Choroid plexus epithelial cell (primary cell): ENCODE results near the gene CEPT1.
A peak's percentile ranks its signal among the peaks of the same experiment; 100 is the strongest.

ENCODE experiments used
- DNase-seq: peaks from one replicate; pipeline ENCODE4 v3.0.0-alpha.2; 2010; ENCODE audit warnings: low read depth
- H3K4me3 ChIP-seq: 2 replicates; pipeline ENCODE4 v1.5.1; 2011; ENCODE audit warnings: low read depth, mild to moderate bottlenecking, control low read depth, low read length, moderate library complexity
- TF ChIP-seq, protein P1 (sequence below): conservative IDR thresholded peaks from 2 replicates; pipeline ENCODE4 v1.5.1; 2011; ENCODE audit warnings: low read depth, mild to moderate bottlenecking, control low read depth, inconsistent platforms, low read length, moderate library complexity

The CEPT1 gene

GRCh38 chr1:111176678-111177077 is 36.7 kb downstream of the CEPT1 start:
- DNase-seq, result no peak
- H3K4me3 ChIP-seq, result no peak overlapping the region
- TF ChIP-seq, protein P1, sequence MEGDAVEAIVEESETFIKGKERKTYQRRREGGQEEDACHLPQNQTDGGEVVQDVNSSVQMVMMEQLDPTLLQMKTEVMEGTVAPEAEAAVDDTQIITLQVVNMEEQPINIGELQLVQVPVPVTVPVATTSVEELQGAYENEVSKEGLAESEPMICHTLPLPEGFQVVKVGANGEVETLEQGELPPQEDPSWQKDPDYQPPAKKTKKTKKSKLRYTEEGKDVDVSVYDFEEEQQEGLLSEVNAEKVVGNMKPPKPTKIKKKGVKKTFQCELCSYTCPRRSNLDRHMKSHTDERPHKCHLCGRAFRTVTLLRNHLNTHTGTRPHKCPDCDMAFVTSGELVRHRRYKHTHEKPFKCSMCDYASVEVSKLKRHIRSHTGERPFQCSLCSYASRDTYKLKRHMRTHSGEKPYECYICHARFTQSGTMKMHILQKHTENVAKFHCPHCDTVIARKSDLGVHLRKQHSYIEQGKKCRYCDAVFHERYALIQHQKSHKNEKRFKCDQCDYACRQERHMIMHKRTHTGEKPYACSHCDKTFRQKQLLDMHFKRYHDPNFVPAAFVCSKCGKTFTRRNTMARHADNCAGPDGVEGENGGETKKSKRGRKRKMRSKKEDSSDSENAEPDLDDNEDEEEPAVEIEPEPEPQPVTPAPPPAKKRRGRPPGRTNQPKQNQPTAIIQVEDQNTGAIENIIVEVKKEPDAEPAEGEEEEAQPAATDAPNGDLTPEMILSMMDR, result no peak

DNA sequence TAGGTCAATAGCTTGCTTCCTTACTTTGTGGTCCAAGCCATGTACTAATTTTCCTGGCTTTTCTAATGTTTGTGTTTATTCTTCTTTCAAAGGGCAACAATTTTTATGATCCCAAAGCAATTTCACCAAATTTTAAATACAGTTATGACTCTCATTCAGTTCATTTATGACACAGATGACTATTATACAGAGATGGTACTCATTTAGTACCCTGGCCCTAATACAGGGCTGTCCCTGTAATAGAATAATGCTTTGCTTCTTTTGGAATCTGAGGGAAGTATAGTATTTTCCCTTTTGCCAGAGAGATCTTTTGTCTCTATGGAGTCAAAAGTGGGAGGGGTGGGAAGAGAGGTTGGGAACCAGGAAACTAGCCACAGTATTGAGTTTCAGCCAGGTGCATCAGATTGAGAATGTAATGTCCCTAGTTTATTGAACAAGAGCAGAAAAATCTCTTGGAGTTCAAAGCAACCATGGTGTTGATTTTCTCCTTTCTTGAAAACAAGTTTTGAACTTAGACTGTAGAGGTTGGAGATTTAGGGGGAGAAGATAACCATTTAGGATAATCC is 40.0 kb downstream of the CEPT1 start:
- TF ChIP-seq, protein P1, result no peak
- no peak for DNase-seq
- H3K4me3 ChIP-seq, result no peak overlapping the region

- no peak for DNase-seq
- H3K4me3 ChIP-seq, result no peak overlapping the region
- TF ChIP-seq, protein P1, result no peak
These were observed 42.0 kb downstream of the CEPT1 start for GRCh38 chr1:111182052-111182451.

DNA sequence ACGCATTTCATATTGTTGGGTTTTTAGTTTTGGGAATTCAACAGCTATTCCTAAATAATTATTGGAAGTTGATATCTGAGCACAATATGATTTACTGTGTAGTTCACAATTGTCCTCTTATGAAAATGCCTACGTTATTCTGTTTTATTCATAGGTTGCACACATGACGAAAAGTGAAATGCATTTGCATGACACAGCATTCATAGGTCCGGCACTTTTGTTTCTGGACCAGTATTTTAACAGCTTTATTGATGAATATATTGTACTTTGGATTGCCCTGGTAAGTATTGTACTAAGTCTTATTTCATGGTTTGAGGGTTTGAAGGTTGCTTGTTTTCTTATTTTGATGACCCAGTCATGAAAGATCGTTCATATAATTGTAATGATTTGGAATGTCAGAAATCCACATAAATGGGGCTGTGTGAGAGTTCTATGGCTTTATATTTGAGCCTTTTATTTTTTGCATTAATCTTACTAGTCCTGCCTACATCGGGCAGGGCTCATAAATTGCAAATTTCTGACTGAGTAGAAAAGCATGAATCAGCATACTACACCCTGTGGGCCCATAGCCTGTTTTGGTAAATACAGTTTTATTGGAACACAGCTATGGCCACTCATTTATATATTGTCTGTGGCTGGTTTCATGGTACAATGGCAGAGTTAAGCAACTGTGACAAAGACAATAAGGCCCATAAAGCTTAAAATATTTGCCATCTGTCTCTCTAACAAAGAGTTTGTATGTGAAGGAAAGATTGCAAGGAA is 43.5 kb downstream of the CEPT1 start:
- DNase-seq, result no peak
- H3K4me3 ChIP-seq, result no peak overlapping the region
- TF ChIP-seq, protein P1, result no peak

DNA sequence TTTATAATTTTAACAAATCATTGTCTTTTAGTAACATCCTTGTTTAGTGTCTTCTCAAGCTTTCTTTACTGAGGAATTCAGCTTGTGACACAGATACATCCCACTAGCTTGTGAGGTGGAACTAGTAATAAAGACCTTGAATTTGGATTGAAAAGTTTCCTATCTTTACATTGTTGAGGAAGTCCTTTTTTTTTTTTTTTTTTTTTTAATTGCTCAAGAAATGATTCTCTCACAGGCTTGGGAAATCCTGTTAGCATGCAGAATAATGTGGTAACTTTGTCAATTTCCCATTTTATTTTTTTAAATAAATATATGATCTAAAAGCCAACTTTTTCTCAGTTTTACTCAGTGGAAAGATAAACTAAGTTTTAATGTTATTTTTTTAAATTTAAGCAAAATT is 44.6 kb downstream of the CEPT1 start:
- DNase-seq, result no peak
- TF ChIP-seq, protein P1, result no peak
- no peak overlapping the region for H3K4me3 ChIP-seq

DNA sequence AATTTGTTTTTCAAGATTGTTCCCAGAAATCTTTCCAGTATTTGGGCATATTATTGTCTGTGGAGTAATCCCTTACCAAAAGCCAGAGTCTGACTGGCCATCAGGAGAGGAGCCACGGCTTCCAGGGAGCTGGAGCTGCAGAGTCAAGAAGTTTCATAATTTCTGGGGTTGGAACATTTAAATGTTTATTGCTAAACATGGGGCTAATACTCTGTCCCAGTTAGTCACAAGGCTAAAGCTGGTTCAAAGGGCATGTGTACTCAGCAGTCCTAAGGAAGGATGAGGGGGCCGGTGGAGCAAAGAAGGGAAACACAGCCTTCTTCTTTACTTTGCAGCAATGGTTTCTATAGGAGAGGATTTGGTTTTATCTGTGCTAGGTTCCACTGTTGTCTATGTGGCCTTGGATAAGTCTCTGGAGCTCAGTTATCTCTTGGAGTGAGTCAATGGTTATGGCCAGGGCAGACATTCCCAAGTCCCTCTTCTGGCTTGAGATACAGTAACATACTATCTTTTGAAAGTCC is 51.0 kb downstream of the CEPT1 start:
- DNase-seq, result peak; percentile 17
- H3K4me3 ChIP-seq, result no peak overlapping the region
- TF ChIP-seq, protein P1, result no peak
